ENCODE measurements around the gene GRIK2. TPM values are rescaled to one million over a fixed set of nuclear protein-coding genes. Genes with fewer than 3 reads are reported as not detected.

GRIK2 gene
- polyA plus RNA-seq, 1 of the 3 experiments (the other 2 are of a cell fraction) = 0.30 TPM

- ChIA-PET POLR2A (interaction anchor here (0.6 kb wide), 1 partner anchor 10 kb away, joined by 6 read pairs; no protein-coding TSS in a partner anchor), CTCF (interaction anchor here (1.8 kb wide), 1 partner anchor 16 kb away, joined by 4 read pairs; no protein-coding TSS in a partner anchor)
- DNase-seq = no peak
- Histone ChIP-seq H3K79me2 (ENCODE audit: insufficient read depth) (no peaks in the 10 kb centered on the region), H4K20me1 (ENCODE audit: insufficient read depth) (no peaks in the 10 kb centered on the region), H3K9me2 (no peaks in the 10 kb centered on the region), H3K4me3 (ENCODE audit: low read depth in 2 of 2, low read length in 1 of 2) (peak overlapping the region in 1 of 2 experiments; percentile 14; a peak in 2 of 4 replicates), H3K27ac (ENCODE audit: low read depth in 2 of 2, low read length in 1 of 2) (peak overlapping the region; percentile 29 to 39; a peak in 2 of 4 replicates), H3K36me3 (replicated peaks in 1 of 2; ENCODE audit: control insufficient read depth in 1 of 2, insufficient read depth in 2 of 2, low read length in 1 of 2) (no peaks in the 10 kb centered on the region), H3F3A (replicated peaks; ENCODE audit: insufficient read depth) (no peaks in the 10 kb centered on the region), H3K4me1 (ENCODE audit: control insufficient read depth in 1 of 2, insufficient read depth in 2 of 2, low read depth in 1 of 2, low read length in 1 of 2) (peaks cover 0 to 6% of the 10 kb centered on the region in 2 experiments; a peak in 2 of 4 replicates), H3K27me3 (ENCODE audit: insufficient read depth) (no peaks in the 10 kb centered on the region), H3K9ac (no peak overlapping the region; the same call in 1 of the 2 replicates), H3K9me3 (no peaks in the 10 kb centered on the region), H3K4me2 (peak overlapping the region; percentile 39; the same call in 1 of the 2 replicates), H2AFZ (ENCODE audit: low read depth) (peak overlapping the region; percentile 12; the same call in 1 of the 2 replicates)
- 26% methylated on average over 3 of the region's 3 CpGs for WGBS (ENCODE audit: low lambda C conversion rate)
- no peak for TF ChIP-seq FOXM1 (IDR thresholded peaks at IDR 0.05; ENCODE audit: low read depth)
- no peak for TF ChIP-seq YY1 (IDR thresholded peaks at IDR 0.05; ENCODE audit: low read depth)
- no peak for TF ChIP-seq TAF1 (IDR thresholded peaks at IDR 0.05; ENCODE audit: borderline replicate concordance, low read depth, low read length)
- no peak for TF ChIP-seq USF2 (IDR thresholded peaks at IDR 0.05; ENCODE audit: borderline replicate concordance, low read depth, low read length)
- TF ChIP-seq RXRA (IDR thresholded peaks at IDR 0.05; ENCODE audit: borderline replicate concordance, low read depth) = no peak
- no peak for TF ChIP-seq RAD21 (IDR thresholded peaks at IDR 0.05; ENCODE audit: low read length)
- no peak for TF ChIP-seq RCOR1 (IDR thresholded peaks at IDR 0.05; ENCODE audit: low read length)
- TF ChIP-seq MAX (IDR thresholded peaks at IDR 0.05; ENCODE audit: low read depth) = no peak
- no peak for TF ChIP-seq CTCF (IDR thresholded peaks at IDR 0.05)
- TF ChIP-seq USF1 (IDR thresholded peaks at IDR 0.05; ENCODE audit: borderline replicate concordance, low read depth) = no peak
- no peak for TF ChIP-seq TEAD4 (IDR thresholded peaks at IDR 0.05; ENCODE audit: borderline replicate concordance, insufficient read depth)
- TF ChIP-seq POLR2AphosphoS5 (IDR thresholded peaks at IDR 0.05; ENCODE audit: low read depth, low read length) = no peak
- TF ChIP-seq TCF12 (IDR thresholded peaks at IDR 0.05) = no peak
- TF ChIP-seq FOXJ3 (CRISPR knock-in tag; IDR thresholded peaks at IDR 0.05) = no peak
- TF ChIP-seq IRF3 (IDR thresholded peaks at IDR 0.05; ENCODE audit: low read depth, low read length) = no peak
- no peak for TF ChIP-seq RFX5 (IDR thresholded peaks at IDR 0.05; ENCODE audit: low read length)
These were observed 141.3 kb downstream of the GRIK2 start for GRCh38 chr6:101534821-101535220.
